GM21390 (cell line): Measurements from ENCODE around the gene ART5.
"Not testable (repeated sequence)": the region's sequence is repeated elsewhere in the genome, so short reads cannot be mapped to it uniquely, and the experiment has no call there.

Experiments
- ATAC-seq: cut with Tn5 transposase; IDR thresholded peaks from one replicate; pipeline ENCODE4 v1.9.1; 2021; ENCODE audit not compliant: unreplicated experiment

ART5 gene

DNA sequence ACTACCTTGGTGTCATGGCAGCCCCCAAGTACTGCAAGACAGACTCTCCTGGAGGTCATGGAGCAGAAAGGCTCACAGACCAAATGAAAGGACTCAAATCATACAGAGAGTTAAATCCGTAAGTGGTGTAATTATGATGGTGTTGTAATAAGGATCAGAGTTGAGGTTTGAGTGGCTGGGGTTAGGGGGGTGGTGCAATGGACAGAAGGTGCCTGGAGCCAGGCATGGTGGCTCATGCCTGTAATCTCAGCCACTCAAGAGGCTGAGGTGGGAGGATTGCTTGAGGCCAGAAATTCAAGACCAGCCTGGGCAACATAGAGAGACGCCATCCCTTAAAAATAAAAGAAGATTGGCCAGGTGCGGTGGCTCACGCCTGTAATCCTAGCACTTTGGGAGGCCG is 18.7 kb downstream of the ART5 start:
- ATAC-seq: no peak

DNA sequence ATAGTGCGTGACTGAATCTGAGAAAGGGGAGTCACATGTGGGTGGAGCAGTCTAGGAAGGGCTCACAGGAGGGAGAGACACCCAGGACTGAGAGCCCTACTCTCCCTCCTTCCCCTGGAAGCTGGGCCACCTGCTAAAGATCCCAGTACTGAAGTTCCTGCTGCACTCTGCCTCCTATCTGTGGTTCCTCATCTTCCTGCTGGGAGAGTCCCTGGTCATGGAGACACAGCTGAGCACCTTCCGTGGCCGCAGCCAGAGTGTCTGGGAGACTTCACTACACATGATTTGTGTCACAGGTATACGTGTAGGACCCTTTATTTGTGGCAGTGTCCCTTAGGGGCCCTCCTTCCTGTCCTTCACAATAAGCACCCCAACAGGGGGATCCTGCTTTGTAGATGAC is 19.3 kb downstream of the ART5 start:
- no peak for ATAC-seq

DNA sequence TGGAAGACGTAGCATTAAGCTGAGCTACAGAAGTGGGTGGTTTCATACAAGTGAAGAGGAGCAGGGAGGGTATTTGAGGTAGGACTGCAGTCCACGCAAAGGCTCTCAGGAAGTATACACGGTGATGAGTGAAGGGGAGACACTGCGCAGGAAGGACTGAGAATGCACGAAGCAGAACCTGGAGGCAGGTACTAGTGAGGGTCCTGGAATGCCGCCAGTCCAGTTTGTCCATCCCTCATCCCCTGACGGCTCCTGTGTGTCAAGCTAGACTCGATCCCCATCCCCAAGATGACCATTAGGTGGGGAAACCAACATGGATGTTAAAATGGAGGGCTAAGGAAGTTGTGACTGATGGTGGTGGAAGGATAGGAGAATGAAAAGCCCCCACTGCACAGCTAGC is 23.8 kb downstream of the ART5 start:
- ATAC-seq: no peak

DNA sequence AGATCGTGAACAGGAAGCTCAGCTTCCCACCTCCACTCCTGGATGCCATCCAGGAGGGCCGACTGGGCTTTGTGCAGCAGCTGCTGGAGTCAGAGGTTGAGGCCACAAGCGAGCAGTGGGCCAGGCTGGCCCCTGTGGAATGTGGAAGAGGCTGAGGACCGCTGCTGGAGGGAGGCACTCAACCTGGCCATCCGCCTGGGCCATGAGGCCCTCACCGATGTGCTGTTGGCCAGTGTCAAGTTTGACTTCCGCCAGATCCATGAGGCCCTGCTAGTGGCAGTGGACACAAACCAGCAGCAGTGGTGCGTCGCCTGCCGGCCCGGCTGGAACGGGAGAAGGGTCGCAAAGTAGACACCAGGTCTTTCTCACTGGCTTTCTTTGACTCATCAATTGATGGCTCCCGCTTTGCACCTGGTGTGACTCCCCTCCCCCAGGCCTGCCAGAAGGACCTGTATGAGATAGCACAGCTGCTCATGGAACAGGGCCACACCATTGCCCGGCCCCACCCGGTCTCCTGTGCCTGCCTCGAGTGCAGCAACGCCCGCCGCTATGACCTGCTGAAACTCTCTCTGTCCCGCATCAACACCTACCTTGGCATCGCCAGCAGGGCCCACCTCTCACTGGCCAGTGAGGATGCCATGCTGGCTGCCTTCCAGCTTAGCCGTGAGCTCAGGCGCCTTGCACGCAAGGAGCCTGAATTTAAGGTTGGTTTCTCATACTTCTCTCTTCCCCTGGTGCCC is 24.9 kb downstream of the ART5 start:
- no peak for ATAC-seq

DNA sequence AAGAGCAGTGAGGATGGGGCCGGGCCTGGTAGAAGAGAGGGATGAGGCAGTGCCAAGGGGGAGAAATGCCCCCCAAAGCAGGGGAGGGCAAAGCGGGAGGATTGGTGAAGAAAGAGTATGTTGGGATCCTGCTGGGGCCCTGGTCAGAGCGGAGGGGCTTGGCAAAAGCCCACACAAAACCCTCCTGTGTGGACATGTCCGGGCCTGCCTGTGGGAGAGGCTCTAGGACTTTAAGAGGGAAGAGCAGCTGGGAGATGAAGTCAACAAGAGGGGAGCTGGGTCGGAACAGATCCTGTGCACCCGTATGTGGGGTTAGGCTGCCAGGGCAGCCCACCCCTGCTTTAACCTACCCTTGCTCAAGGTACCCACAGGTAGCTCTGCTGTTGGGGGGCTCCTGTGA is 25.8 kb downstream of the ART5 start:
- no peak for ATAC-seq

DNA sequence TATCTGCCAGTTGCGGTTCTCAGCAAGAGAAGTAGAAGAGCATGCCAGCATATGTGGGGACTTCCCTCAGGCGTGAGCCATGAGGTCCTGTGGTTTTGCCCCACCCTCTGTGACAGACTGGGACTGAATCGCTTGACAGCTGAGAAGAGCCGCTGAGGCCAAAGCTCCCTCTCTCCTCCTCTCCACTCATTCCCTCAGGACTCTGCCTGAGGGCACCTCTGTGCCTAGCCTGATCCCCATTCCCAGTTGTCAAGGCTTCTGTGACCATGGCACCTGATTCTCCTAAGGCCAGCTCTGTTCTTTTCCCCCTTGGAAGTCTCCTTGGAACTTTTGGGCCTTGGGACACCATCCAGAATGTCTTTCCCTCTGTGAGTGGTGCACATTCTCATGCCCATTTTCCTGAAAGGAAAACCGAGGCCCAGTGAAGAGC is 27.0 kb downstream of the ART5 start:
- ATAC-seq: peak; percentile 61

DNA sequence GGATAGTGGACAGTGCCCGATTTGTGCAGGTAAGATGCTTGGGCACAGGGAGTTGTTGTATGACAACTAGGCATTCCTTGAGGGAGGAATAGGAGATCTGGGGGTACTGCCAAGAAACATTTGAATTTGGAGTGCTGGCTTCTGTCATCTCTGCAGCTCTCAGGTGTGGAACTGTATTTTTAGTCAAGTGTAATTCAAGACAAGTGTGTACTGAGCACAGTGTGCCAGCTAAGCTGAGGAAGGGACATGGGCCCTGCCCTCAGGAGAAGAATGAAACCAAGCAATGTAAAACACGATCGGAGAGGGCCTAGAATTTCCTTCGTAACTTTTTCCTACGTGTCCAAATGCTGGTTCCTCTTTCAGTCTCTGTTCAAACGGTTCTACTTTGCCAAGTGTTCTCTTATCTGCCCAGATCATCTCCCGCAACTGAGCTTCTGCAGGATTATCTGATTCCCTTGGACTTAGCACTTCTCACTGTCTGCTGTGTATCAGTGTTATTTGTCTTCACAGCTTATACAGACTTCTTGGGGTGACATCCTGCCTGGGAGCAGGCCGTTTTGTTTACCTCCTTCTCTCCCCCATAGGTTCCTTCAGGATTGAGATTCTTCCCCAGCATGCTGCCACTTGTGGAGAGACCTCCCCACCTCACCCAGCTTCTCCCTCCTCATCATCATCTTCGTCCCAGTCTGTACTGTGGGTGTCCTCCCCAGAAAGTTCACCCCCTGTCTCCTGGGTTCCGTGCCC is 27.6 kb downstream of the ART5 start:
- ATAC-seq: no peak

DNA sequence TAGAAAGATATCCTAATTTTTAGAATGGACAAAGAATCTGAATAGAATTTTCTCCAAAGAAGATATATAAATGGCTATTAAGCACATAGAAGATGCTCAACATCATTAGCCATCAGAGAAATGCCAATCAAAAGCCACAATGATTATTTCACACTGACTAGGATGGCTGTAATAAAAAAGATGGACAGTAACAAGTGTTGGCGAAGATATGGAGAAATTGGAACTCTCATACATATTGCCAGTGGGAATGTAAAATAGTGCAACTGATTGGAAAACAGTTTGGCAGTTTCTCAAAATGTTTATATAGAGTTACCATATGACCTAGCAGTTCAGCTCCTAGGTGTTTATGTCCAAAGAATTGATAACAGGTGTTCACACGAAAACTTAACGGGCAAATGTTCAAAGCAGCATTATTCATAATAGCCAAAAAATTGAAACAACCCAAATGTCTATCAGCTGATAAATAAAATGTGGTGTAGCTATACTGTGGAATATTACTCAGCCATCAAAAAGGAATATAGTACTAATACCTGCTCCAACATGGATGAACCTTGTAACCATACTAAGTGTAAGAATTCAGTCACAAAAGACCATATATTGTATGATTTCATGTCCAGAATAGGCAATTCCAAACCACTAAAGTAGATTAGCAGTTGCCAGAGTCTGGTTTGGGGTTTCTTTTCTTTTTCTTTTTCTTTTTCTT is 29.7 kb downstream of the ART5 start:
- no peak for ATAC-seq

DNA sequence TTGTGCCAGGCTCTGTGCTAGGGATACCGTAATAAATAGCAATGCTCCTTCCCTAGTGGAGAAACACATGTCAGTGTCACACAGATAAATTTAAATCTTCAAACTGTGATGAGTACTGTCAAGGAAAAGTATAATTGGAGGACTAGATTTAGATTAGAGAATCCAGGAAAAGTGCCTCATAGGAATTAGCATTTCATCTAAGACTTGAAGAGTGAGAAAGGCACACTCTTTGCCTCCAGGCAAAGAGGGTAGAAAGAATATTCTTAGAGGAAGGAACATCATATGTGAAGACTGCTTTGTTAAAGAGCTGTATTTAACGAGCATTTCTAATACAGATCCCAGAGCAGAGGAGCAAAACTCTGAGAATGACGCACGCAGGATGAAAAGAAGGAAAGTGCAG is 30.9 kb downstream of the ART5 start:
- ATAC-seq: no peak

DNA sequence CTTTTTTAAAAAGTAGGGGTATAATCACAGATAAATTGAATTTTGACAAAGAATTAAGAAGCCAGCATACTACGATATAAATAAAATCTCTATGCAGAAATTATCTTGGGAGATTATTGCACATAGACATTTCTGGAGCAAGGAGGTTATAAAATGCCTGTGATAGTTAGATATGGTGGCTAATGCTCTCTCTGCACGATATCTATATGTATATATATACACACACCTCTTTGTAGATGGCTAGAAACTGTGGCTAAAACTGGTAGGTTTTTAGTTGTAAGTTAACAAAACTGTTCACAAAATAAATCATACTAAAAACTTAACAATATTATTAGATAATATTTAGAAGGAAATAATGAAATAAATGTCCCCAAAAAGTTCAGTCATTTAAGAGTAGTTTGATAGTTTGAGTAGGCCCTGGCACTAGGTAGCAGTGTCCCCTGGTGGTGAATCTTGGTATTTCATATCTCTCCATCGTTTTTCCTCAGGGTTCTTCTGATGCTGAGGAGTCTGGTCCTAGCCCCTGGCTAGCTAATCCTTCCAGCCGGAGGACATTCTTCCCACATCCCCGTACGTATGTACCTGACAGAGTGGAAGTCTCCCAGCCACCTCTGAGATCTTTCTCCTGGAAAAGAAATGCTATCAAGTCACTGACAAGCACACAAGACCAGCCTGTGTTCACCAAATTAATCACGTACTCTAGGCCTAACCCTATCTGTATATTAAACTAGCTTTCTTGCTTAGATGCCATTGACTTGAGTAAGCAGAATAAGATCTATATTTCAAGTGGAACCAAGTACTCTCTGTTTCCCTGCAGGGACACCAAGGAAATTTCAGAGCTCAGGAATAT is 32.2 kb downstream of the ART5 start:
- ATAC-seq: no peak

DNA sequence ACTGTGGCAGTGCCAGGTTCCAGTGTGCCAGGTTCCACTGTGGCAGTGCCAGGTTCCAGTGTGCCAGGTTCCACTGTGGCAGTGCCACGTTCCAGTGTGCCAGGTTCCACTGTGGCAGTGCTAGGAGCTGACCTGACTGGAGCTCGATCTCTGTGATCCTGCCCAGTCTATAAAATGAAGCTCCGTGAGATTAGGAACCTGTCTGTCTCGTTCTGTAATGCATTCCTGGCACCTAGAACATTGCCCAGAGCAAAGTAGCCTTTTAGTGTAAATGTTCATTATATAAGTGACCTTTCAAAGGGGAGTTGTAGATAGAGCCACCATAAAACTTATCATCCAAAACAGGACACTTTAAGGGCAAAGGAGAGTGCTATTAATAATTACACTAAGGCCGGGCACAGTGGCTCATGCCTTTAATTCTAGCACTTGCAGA is 36.0 kb downstream of the ART5 start:
- no peak for ATAC-seq

DNA sequence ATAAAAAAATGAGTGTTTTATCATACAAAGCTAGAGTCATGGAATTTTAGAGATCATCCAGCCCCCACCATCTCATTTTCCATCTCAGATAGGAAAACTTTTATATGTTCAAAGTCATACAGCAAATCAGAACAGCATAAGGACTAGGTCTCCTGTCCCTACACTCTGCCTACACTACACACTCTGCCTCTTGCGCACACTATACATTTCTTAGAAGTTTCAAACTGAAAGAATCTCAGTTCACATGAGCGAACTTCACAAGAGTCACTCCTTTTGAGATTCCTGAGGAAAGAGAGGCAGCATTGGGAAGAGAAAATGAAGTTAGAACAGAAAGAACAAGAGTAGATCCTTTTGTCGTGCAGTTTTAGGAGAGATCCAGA is 36.5 kb downstream of the ART5 start:
- no peak for ATAC-seq

DNA sequence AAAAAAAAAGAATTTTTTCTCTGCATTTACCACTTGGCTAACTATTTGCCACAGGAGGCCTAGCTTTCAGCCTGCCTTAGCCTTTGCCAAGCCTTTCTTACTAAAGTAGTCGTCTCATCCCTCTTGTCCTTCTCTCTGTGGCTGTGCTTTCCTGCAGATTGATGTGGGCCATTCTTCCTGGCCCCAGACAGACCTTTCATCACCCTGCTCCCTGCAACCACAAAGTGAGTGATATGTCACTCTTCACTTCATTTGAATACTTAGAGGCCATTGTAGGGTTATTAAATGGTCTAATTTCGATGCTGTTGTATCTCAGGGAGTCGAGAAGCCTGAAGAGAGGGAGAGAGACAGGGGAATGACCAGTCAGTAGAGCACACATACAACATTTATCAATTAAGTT is 37.6 kb downstream of the ART5 start:
- ATAC-seq: no peak

DNA sequence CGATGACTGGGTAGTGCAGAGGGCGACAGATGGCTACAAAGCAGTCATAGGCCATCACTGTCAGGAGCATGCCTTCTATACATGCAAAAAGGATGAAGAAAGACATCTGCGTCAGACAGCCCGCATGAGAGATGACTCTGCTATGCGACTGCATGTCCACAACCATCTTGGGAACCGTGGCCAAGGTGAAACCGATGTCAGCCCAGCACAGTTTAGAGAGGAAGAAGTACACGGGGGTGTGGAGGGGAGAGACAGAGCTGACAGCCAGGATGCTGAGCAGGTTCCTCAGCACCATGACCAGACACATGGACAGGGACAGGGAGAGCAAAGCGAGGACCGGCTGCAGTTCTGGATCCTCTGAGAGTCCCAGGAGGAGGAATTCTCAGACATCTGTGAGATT is 41.6 kb downstream of the ART5 start:
- ATAC-seq: not testable (repeated sequence)

DNA sequence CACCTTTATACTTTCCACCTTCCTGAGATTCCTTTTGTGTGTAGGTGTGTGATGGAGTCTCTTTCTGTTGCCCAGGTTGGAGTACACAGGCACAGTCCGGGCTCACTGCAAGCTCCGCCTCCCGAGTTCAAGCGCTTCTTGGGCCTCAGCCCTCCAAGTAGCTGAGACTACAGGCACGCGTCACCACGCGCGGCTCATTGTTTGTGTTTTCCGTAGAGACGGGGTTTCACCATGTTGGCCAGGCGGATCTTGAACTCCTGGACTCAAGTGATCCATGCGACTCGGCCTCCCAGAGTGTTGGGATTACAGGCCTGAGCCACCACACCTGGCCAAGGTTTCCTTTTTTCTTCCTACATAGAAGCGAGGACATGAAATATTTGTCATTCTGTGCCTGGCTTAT is 44.0 kb downstream of the ART5 start:
- not testable (repeated sequence) for ATAC-seq

DNA sequence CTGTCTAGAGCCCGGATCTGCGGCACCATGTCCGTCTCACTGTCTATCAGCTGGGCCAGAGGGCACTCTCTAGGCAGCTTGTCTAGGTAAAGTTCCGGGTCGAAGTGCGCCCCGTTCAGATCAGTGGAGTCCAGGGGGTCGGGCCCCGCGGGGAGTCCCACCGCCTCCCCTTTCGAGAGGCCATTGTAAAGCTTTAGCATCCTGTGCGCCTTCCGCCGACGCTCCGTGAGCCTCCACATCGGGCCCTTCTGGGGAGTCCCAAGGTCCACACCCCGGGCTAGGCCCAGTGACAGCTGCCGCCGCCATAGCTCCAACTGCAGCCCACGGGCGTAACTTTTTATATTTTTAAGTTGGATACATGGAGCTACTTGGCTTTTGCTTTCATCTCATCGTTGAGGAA is 50.5 kb downstream of the ART5 start:
- ATAC-seq: not testable (repeated sequence)

DNA sequence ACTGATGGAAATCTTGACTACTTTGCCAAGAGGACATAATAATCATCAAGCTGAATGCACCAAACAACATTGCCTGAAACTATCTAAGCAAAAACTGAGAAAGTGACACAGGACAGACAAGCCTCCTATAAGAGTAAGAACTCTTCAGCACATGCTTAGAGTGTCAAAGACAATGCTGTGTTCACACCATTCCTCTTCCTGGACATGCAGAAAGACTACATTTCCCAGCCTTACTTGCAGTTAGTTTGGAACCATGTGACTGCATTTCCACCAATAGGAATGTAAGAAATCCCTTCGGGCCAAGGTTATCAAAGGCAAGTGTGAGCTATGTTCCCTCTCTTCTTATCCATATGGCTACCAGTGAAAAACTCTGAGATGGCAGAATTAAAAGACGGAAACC is 51.6 kb downstream of the ART5 start:
- not testable (repeated sequence) for ATAC-seq

DNA sequence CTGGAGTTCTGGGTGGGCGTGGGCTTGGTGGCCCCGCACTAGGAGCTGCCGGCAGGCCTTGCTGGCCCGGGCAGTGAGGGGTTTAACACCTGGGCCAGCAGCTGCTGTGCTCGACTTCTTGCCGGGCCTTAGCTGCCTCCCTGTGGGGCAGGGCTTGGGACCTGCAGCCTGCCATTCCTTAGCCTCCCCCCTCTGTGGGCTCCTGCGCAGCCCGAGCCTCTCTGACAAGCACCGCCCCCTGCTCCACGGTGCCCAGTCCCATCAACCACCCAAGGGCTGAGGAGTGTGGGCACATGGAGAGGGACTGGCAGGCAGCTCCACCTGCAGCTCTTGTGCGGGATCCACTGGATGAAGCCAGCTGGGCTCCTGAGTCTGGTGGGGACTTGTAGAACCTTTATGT is 53.0 kb downstream of the ART5 start:
- not testable (repeated sequence) for ATAC-seq
